ENCODE measurements around the gene UBP1.

UBP1 gene

DNA sequence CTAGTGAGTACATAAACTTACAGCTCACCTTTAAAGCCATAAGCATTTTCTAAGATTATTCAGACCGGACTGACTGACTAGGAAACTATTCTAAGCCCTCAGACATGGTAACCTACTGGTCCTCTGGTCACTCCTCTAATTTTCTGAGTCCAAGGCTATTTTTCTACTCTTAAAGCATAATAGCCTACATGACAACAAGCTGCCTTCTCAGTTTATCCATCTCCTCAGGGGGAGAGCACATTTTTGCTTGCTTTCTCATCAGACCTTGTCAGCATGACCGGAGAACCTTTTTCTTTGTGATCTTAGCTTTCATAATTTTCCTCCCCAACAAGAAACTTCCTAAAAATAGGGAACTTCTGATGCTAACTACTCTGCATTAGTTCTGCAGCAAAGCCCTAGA lies 38.4 kb downstream of the UBP1 start:
- no peak overlapping the region for H3K4me3 ChIP-seq (ENCODE audit: low read depth, low read length)
- TF ChIP-seq, protein P1, sequence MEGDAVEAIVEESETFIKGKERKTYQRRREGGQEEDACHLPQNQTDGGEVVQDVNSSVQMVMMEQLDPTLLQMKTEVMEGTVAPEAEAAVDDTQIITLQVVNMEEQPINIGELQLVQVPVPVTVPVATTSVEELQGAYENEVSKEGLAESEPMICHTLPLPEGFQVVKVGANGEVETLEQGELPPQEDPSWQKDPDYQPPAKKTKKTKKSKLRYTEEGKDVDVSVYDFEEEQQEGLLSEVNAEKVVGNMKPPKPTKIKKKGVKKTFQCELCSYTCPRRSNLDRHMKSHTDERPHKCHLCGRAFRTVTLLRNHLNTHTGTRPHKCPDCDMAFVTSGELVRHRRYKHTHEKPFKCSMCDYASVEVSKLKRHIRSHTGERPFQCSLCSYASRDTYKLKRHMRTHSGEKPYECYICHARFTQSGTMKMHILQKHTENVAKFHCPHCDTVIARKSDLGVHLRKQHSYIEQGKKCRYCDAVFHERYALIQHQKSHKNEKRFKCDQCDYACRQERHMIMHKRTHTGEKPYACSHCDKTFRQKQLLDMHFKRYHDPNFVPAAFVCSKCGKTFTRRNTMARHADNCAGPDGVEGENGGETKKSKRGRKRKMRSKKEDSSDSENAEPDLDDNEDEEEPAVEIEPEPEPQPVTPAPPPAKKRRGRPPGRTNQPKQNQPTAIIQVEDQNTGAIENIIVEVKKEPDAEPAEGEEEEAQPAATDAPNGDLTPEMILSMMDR (IDR thresholded peaks at IDR 0.05; ENCODE audit: low read depth, low read length) = no peak

DNA sequence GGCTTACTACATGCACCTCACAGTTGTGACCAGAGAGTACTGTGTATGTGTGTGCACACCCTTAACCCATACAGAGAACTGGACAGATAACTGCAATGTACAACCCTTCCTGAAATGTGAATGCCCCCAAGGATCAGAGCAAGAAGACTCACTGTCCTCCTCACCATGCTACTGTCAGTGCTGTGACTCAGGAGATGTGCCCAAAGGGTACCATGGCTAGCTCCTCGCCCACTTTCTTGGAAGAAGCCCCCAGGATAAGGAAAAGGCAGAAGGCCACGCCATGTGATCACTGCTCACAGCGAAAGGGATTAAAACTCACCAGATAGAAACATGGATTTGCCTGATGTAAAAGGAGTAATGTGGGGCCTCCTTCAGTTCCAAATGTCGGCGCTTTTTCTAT lies 41.8 kb downstream of the UBP1 start:
- TF ChIP-seq, protein P1 (IDR thresholded peaks at IDR 0.05; ENCODE audit: low read depth, low read length) = no peak
- no peak overlapping the region for H3K4me3 ChIP-seq (ENCODE audit: low read depth, low read length)

DNA sequence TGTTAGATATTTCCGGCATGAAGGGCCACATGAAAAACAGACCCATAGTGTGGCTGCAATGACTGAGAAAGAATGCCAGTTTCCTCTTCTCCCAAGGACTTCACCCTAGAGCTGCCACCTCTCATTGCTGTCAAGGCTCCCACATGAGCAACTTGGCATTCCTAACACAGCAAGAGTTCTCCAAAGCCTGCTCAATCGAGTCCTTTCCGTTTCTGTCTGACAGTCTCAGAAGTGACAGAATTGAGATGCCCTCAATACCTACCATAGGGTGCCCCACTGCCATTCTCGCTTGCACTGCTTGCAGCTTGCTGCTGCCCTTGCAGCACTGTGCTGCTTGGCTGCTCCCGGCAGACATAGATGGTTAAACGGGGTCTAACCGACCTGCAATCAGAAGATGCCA lies 44.3 kb downstream of the UBP1 start:
- TF ChIP-seq, protein P1 (IDR thresholded peaks at IDR 0.05; ENCODE audit: low read depth, low read length) = no peak
- no peak overlapping the region for H3K4me3 ChIP-seq (ENCODE audit: low read depth, low read length)

DNA sequence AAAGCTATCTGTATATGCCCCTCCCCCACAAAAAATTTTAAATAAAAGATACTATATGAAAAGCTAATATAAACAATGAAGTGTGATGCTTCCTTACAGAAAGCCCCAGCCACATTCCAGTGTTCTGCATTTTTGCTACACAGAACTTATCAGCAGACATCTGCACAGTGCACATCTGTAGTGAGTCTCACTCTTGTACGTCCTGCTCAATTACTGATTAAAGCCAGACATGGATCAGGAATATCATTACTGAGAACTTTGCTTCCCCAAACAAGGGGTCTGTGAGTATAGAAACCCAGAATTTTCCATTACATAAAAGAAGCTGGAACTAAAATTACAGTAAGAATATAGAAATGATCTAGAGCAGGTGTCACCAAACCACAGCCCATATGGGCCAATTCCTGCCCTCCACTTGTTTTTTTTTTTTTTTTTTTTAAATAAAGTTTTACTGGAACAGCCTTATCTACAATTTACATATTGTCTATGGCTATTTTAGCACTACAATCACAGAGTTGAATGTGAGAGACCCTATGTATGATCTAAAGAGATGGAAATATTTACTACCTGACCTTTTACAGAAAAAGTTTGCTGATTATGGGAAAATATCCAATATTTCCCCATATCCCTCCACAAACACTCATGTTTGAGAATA lies 45.7 kb downstream of the UBP1 start:
- TF ChIP-seq, protein P1 (IDR thresholded peaks at IDR 0.05; ENCODE audit: low read depth, low read length) = no peak
- H3K4me3 ChIP-seq (ENCODE audit: low read depth, low read length) = no peak overlapping the region

DNA sequence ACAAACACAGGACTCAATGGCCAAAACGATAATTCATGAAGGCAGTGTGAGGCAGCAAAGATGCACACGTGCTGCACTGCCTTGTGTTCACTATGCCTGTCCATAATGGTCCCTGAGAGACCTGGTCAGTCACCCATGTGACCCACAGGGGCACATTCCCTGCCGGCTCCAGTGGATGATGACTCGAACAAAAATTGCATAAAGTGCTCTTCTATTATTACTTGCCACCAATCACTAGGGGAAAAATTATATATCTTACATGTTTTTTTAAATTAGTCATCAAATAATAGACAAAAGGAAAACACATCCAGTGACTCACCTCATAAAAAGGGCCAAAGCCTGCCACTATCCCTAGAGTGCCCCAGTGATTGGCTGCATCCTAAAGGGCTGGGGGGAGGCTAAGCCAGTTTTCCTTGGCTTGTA lies 47.5 kb downstream of the UBP1 start:
- TF ChIP-seq, protein P1 (IDR thresholded peaks at IDR 0.05; ENCODE audit: low read depth, low read length) = no peak
- no peak overlapping the region for H3K4me3 ChIP-seq (ENCODE audit: low read depth, low read length)

DNA sequence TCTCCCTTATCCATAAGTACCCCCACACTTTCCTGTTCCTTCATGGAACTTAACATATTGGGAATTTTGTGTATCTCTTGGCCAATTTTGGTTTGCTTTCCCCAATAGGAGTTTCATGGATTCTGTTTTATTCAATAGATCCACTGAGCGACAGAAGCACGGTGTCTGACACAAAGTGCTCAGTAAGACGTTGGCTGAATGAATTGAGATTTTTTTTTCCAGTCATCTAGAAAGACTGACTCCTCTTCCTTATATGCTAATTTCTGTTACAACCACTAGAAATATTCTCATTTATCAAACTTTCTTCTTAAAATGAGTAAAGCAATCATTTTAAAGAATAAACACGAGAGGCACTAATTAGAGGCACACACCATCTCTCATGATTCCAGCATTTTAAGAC lies 48.1 kb downstream of the UBP1 start:
- TF ChIP-seq, protein P1 (IDR thresholded peaks at IDR 0.05; ENCODE audit: low read depth, low read length) = no peak
- no peak overlapping the region for H3K4me3 ChIP-seq (ENCODE audit: low read depth, low read length)

DNA sequence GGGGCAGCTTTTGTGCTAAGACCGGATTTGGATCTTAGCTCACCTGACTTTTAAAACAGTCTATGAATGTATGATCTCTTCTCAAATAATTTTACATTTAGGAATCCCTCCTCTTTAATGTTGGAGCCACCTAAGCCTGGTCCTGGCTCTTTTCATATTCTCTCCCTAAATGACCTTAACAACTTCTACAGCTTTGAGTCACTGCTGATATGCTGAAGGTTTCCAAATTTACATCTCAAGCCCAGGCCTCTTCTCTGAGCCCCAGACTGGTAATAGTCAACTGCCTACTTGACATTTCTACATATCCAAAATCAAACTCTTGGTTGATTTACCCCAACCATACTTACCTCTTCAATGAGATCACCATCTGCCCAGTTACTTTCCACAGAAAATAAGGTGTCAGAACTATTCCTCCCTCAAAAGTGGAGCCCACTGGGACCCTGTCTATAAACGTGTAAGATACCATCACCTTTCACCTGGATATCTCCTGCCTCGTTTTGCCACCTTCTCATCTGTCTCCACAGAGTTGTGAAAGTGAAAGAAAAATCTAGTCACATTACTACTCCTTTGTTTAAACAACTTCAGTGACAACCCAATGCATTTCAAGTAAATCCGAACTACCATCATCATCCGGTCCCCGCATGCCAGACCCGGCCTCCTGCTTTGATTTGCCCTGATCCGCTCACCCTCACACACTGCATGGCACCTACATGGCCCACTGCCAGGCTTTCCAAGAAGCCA lies 48.8 kb downstream of the UBP1 start:
- H3K4me3 ChIP-seq (ENCODE audit: low read depth, low read length) = no peak overlapping the region
- TF ChIP-seq, protein P1 (IDR thresholded peaks at IDR 0.05; ENCODE audit: low read depth, low read length) = no peak
